Neural crest cell (in vitro differentiated cells): ENCODE measurements around the gene SLC45A3. TPM values are rescaled to one million over a fixed set of nuclear protein-coding genes. Genes with fewer than 3 reads are reported as not detected.
"Not testable (repeated sequence)": the region's sequence is repeated elsewhere in the genome, so short reads cannot be mapped to it uniquely, and the experiment has no call there.

Experiments used
- DNase-seq: peaks from one replicate; pipeline ENCODE4 v3.0.0; 2021; ENCODE audit warnings: low read depth, mixed read lengths, low spot score
- H3K27ac Mint-ChIP-seq: one replicate; pipeline ENCODE4 v1.8.0; 2021; ENCODE audit warnings: mild to moderate bottlenecking, mixed read lengths; ENCODE audit not compliant: unreplicated experiment
- H3K27me3 Mint-ChIP-seq: 2 replicates; pipeline ENCODE4 v1.8.0; 2021; ENCODE audit warnings: low read depth, mild to moderate bottlenecking, mixed read lengths
- H3K36me3 Mint-ChIP-seq: 2 replicates; pipeline ENCODE4 v1.8.0; 2021; ENCODE audit warnings: low read depth, mild to moderate bottlenecking, mixed read lengths
- H3K4me1 Mint-ChIP-seq: 2 replicates; pipeline ENCODE4 v1.8.0; 2021; ENCODE audit warnings: mixed read lengths
- H3K4me3 Mint-ChIP-seq: one replicate; pipeline ENCODE4 v1.8.0; 2021; ENCODE audit warnings: mild to moderate bottlenecking, mixed read lengths
- H3K9me3 Mint-ChIP-seq: 2 replicates; pipeline ENCODE4 v1.8.0; 2021; ENCODE audit warnings: mixed read lengths
- total RNA-seq: library from RNA; stranded (reverse); gene quantifications from 2 replicates; pipeline ENCODE4 v1.2.1, GENCODE V29; 2021
- TF ChIP-seq, protein P1 (sequence below): fragments of 200-600 bp; sonication (generic); conservative IDR thresholded peaks from 2 replicates; pipeline ENCODE4 v1.5.0; 2021; ENCODE audit warnings: antibody characterized with exemption, mild to moderate bottlenecking

The SLC45A3 gene
- total RNA-seq, 1 donor from 2014 or later, result 14.0 TPM

DNA sequence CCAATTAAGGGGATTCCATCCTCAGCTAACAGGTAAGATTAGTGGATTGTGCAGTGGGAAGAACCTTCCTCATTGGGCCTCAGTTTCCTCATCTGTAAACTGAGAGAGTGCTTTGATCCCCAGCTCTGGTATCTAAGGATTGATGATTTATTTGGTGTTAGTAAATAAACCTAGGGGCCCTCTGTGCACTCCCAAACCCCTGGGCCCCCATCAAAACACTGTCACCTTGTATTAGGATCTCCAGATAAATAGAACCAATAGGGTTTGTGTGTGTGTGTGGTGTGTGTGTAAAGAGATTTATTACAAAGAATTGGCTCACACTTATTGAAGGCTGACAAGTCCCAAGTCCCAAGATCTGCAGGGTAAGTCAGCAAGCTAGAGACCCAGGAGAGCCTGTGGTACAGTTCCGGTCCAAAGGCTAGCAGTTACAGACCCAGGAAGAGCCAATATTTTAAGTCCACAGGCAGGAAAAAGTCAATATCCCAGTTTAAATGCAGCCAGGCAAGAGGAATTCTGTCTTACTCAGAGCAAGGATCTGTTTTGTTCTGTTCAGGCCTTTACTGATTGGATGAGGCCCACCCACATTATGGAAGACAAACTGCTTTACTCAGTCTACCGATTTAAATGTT, 37.5 kb downstream of the SLC45A3 start:
- no peak for DNase-seq
- Mint-ChIP-seq H3K27ac (no peak overlapping the region), H3K36me3 (peaks cover 9% of the 10 kb centered on the region), H3K27me3 (no peaks in the 10 kb centered on the region), H3K4me3 (no peak overlapping the region), H3K9me3 (no peaks in the 10 kb centered on the region), H3K4me1 (peaks cover 28% of the 10 kb centered on the region)
- TF ChIP-seq, protein P1, sequence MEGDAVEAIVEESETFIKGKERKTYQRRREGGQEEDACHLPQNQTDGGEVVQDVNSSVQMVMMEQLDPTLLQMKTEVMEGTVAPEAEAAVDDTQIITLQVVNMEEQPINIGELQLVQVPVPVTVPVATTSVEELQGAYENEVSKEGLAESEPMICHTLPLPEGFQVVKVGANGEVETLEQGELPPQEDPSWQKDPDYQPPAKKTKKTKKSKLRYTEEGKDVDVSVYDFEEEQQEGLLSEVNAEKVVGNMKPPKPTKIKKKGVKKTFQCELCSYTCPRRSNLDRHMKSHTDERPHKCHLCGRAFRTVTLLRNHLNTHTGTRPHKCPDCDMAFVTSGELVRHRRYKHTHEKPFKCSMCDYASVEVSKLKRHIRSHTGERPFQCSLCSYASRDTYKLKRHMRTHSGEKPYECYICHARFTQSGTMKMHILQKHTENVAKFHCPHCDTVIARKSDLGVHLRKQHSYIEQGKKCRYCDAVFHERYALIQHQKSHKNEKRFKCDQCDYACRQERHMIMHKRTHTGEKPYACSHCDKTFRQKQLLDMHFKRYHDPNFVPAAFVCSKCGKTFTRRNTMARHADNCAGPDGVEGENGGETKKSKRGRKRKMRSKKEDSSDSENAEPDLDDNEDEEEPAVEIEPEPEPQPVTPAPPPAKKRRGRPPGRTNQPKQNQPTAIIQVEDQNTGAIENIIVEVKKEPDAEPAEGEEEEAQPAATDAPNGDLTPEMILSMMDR, result no peak

DNA sequence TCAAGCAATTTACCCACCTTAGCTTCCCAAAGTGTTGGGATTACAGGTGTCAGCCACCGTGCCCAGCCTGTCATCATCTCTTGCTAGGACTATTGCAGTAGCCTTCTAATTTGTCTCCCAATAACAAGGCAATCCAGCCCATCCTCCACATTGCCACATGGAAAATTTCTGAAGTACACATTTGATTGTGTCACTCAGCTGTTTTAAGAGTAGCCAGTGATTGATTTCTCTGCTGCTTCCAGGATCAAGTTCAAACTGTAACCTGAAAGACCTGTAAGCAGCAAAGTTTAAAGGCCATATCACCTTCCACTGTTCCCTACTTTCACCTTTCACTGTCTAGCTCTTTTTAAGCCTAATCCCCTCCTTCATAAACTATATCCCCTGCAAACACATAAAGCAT, 40.7 kb downstream of the SLC45A3 start:
- no peaks in the 10 kb centered on the region for H3K36me3 Mint-ChIP-seq
- H3K27me3 Mint-ChIP-seq, result no peaks in the 10 kb centered on the region
- H3K9me3 Mint-ChIP-seq, result no peaks in the 10 kb centered on the region
- TF ChIP-seq, protein P1, result no peak
- H3K27ac Mint-ChIP-seq, result no peak overlapping the region
- H3K4me1 Mint-ChIP-seq, result peaks cover 10% of the 10 kb centered on the region
- DNase-seq, result no peak
- no peak overlapping the region for H3K4me3 Mint-ChIP-seq

GRCh38 chr1:205637854-205638468, 42.3 kb downstream of the SLC45A3 start:
- H3K4me3 Mint-ChIP-seq, result no peak overlapping the region
- no peaks in the 10 kb centered on the region for H3K27me3 Mint-ChIP-seq
- peaks cover 15% of the 10 kb centered on the region for H3K4me1 Mint-ChIP-seq
- TF ChIP-seq, protein P1, result no peak
- peak overlapping the region; percentile 78 for H3K27ac Mint-ChIP-seq
- no peak for DNase-seq
- no peaks in the 10 kb centered on the region for H3K36me3 Mint-ChIP-seq
- H3K9me3 Mint-ChIP-seq, result no peaks in the 10 kb centered on the region

DNA sequence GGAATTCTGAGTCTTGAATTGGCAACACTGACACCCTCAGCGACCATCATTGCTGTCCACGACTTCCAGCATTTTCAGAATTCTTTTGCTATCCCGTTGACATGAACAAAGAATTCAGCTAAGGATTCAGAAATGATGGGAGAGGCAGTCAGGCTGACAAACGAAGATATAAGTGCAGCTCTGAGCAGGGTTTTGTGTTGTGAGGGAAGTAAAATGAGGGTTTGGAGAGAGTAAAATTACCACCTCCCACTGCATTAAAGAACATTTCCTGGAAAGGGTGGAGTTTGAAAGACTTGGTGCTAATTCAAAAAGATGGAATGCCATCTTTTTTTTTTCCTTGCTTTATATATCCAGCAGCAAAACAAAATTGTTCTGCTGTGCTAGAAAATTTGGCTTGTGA, 43.6 kb downstream of the SLC45A3 start:
- H3K27ac Mint-ChIP-seq, result no peak overlapping the region
- H3K27me3 Mint-ChIP-seq, result no peaks in the 10 kb centered on the region
- TF ChIP-seq, protein P1, result no peak
- no peaks in the 10 kb centered on the region for H3K36me3 Mint-ChIP-seq
- H3K4me3 Mint-ChIP-seq, result peak overlapping the region; percentile 10
- peaks cover 23% of the 10 kb centered on the region for H3K4me1 Mint-ChIP-seq
- no peak for DNase-seq
- H3K9me3 Mint-ChIP-seq, result no peaks in the 10 kb centered on the region

DNA sequence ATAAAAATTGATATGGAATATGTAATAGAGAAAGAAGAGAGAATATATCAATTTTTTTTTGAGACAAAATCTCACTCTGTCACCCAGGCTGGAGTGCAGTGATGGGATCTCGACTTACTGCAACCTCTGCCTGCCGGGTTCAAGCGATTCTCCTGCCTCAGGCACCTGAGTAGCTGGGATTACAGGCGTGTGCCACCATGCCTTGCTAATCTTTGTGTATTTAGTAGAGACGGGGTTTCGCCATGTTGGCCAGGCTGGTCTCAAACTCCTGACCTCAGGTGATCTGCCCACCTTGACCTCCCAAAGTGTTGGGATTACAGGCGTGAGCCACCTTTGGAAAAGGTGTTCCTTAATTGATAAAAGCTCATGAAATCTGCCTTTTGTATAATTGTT, 44.2 kb downstream of the SLC45A3 start:
- not testable (repeated sequence) for H3K4me3 Mint-ChIP-seq, H3K9me3 Mint-ChIP-seq, H3K27ac Mint-ChIP-seq, H3K27me3 Mint-ChIP-seq, H3K36me3 Mint-ChIP-seq, DNase-seq
- H3K4me1 Mint-ChIP-seq, result peaks cover 17% of the 10 kb centered on the region

DNA sequence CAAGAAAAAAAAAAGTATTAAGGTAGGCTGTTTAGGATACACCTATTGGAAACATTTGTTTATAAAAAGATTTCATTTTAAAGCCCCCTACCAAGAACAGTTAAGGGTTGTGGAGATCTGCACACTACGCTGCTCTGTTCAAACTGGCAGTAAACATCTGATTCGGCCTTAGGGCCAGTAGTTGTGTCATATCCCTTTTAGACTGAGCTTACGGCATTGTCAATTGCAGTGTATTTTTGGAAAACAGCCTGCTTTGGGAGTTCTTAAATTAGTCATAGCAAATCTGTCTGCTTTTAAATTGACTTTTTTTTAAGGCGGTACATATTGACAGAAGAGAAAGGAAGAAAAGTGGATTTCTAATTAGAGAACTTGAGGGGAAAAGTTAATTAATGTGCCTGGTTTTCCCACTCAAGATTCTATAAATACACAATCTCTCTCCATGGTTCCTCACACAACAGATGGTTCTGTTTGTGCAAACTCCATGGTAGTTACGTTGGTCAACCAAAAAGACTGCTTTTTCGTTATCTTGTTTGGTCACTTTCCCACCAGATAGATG, 46.8 kb downstream of the SLC45A3 start:
- peaks cover 34% of the 10 kb centered on the region for H3K4me1 Mint-ChIP-seq
- TF ChIP-seq, protein P1, result no peak
- H3K4me3 Mint-ChIP-seq, result peak overlapping the region; percentile 96
- no peaks in the 10 kb centered on the region for H3K36me3 Mint-ChIP-seq
- DNase-seq, result no peak
- H3K9me3 Mint-ChIP-seq, result no peaks in the 10 kb centered on the region
- no peak overlapping the region for H3K27ac Mint-ChIP-seq
- H3K27me3 Mint-ChIP-seq, result no peaks in the 10 kb centered on the region
